ENCODE measurements around the gene PTPRM. TPM values are rescaled to one million over a fixed set of nuclear protein-coding genes. Genes with fewer than 3 reads are reported as not detected.

Gene PTPRM
- total RNA-seq, 1 donor = 64.2 TPM

GRCh38 chr18:8413189-8413588 is 846.1 kb downstream of the PTPRM start:
- TF ChIP-seq CTCF (IDR thresholded peaks at IDR 0.05; ENCODE audit: insufficient read depth, low read length) = no peak
- no peak for DNase-seq (ENCODE audit: low read depth)
- no peak overlapping the region for H3K4me3 ChIP-seq (ENCODE audit: low read depth, low read length)

- DNase-seq (ENCODE audit: low read depth) = no peak
- H3K4me3 ChIP-seq (ENCODE audit: low read depth, low read length) = no peak overlapping the region
- TF ChIP-seq CTCF (IDR thresholded peaks at IDR 0.05; ENCODE audit: insufficient read depth, low read length) = no peak
Measured at GRCh38 chr18:8413751-8414150, 846.6 kb downstream of the PTPRM start.

GRCh38 chr18:8416212-8417019 is 849.3 kb downstream of the PTPRM start:
- TF ChIP-seq CTCF (IDR thresholded peaks at IDR 0.05; ENCODE audit: insufficient read depth, low read length) = no peak
- no peak for DNase-seq (ENCODE audit: low read depth)
- H3K4me3 ChIP-seq (ENCODE audit: low read depth, low read length) = no peak overlapping the region

GRCh38 chr18:8422391-8422790 is 855.3 kb downstream of the PTPRM start:
- DNase-seq (ENCODE audit: low read depth) = peak; percentile 13
- no peak overlapping the region for H3K4me3 ChIP-seq (ENCODE audit: low read depth, low read length)
- no peak for TF ChIP-seq CTCF (IDR thresholded peaks at IDR 0.05; ENCODE audit: insufficient read depth, low read length)

GRCh38 chr18:8423051-8423557 is 856.0 kb downstream of the PTPRM start:
- TF ChIP-seq CTCF (IDR thresholded peaks at IDR 0.05; ENCODE audit: insufficient read depth, low read length) = no peak
- peak; percentile 49 for DNase-seq (ENCODE audit: low read depth)
- H3K4me3 ChIP-seq (ENCODE audit: low read depth, low read length) = no peak overlapping the region

- no peak for TF ChIP-seq CTCF (IDR thresholded peaks at IDR 0.05; ENCODE audit: insufficient read depth, low read length)
- DNase-seq (ENCODE audit: low read depth) = no peak
- no peak overlapping the region for H3K4me3 ChIP-seq (ENCODE audit: low read depth, low read length)
Measured at GRCh38 chr18:8424481-8424880, 857.4 kb downstream of the PTPRM start.

Measured in fibroblast of the aortic adventitia (primary cell).